CD4-positive, alpha-beta memory T cell (primary cell): ENCODE measurements around the gene SLC2A4RG. TPM values are rescaled to one million over a fixed set of nuclear protein-coding genes. Genes with fewer than 3 reads are reported as not detected.

Experiments used
- CTCF ChIA-PET: fragments of 350-600 bp; sonication (Branson Sonifier 250); formaldehyde crosslinking; loops from one replicate; lab custom pipeline; 2021; ENCODE audit warnings: inconsistent platforms; ENCODE audit not compliant: partially characterized antibody; lab: Charles Lee
- POLR2A ChIA-PET: fragments of 350-600 bp; sonication (Branson Sonifier 250); formaldehyde crosslinking; loops from one replicate; lab custom pipeline; 2021; ENCODE audit not compliant: partially characterized antibody; lab: Charles Lee
- DNase-seq, 5 donors: peaks; one replicate each; pipeline versions ENCODE4 v3.0.0 to v3.0.0-alpha.2; 2020 to 2022; ENCODE audit warnings: mixed read lengths in 1 of 5
- H3K27ac ChIP-seq: one replicate; pipeline ENCODE4 v1.7.0; 2013; ENCODE audit warnings: low read depth, low read length
- H3K27me3 ChIP-seq: 2 replicates; pipeline ENCODE4 v1.7.0; 2013; ENCODE audit warnings: mild to moderate bottlenecking, low read length, moderate library complexity; ENCODE audit not compliant: insufficient read depth
- H3K36me3 ChIP-seq: 2 replicates; pipeline ENCODE4 v1.7.0; 2013; ENCODE audit warnings: mild to moderate bottlenecking, low read length, moderate library complexity; ENCODE audit not compliant: insufficient read depth
- H3K4me1 ChIP-seq: 2 replicates; pipeline ENCODE4 v1.7.0; 2013; ENCODE audit warnings: mild to moderate bottlenecking, low read length, moderate library complexity; ENCODE audit not compliant: insufficient read depth
- H3K4me3 ChIP-seq, 2 donors: one replicate each; pipeline ENCODE4 v1.7.0; 2013; ENCODE audit warnings: low read length in 2 of 2, mild to moderate bottlenecking in 1 of 2
- H3K9me3 ChIP-seq, 2 donors: one replicate each; pipeline ENCODE4 v1.7.0; 2013; ENCODE audit warnings: low read length in 2 of 2, control low read depth in 1 of 2; ENCODE audit not compliant: control insufficient read depth in 1 of 2
- H3K27ac Mint-ChIP-seq, 7 donors: one replicate each; pipeline ENCODE4 v1.8.0; 2020 to 2021; ENCODE audit warnings: mixed read lengths in 7 of 7, mild to moderate bottlenecking in 6 of 7, inconsistent platforms in 3 of 7, moderate library complexity in 3 of 7
- H3K27me3 Mint-ChIP-seq, 2 donors: one replicate each; pipeline ENCODE4 v1.8.0; 2020 to 2021; ENCODE audit warnings: mixed read lengths in 2 of 2
- H3K36me3 Mint-ChIP-seq, 2 donors: one replicate each; pipeline ENCODE4 v1.8.0; 2020 to 2021; ENCODE audit warnings: mixed read lengths in 2 of 2, inconsistent platforms in 1 of 2, mild to moderate bottlenecking in 1 of 2
- H3K4me1 Mint-ChIP-seq, 4 donors: one replicate each; pipeline ENCODE4 v1.8.0; 2020 to 2021; ENCODE audit warnings: mixed read lengths in 4 of 4, mild to moderate bottlenecking in 1 of 4
- H3K4me3 Mint-ChIP-seq, 8 donors: one replicate each; pipeline ENCODE4 v1.8.0; 2020 to 2021; ENCODE audit warnings: mixed read lengths in 8 of 8, mild to moderate bottlenecking in 7 of 8, moderate library complexity in 6 of 8, inconsistent platforms in 3 of 8
- H3K9me3 Mint-ChIP-seq, 8 donors: one replicate each; pipeline ENCODE4 v1.8.0; 2020 to 2021; ENCODE audit warnings: mixed read lengths in 8 of 8, mild to moderate bottlenecking in 5 of 8, inconsistent platforms in 3 of 8, moderate library complexity in 1 of 8
- intact Hi-C: fragments of 100-400 bp; cut with micrococcal nuclease; formaldehyde crosslinking; loops from one replicate; pipeline ENCODE4 v1.15.1; 2023
- polyA plus RNA-seq, 2 donors: library from polyadenylated mRNA; unstranded; fragments of 300-500 nt; fragmentation: Illumina TruSeq; gene quantifications; one replicate each; pipeline ENCODE4 v1.2.3, GENCODE V29; 2021
- total RNA-seq, 2 experiments: library from RNA; stranded (reverse); gene quantifications; one replicate each; pipeline ENCODE4 v1.2.3, GENCODE V29; 2021

Gene SLC2A4RG
- total and polyA plus RNA-seq, 4 experiments from 2014 or later = 2.2 to 124 (median 64.5) TPM

DNA sequence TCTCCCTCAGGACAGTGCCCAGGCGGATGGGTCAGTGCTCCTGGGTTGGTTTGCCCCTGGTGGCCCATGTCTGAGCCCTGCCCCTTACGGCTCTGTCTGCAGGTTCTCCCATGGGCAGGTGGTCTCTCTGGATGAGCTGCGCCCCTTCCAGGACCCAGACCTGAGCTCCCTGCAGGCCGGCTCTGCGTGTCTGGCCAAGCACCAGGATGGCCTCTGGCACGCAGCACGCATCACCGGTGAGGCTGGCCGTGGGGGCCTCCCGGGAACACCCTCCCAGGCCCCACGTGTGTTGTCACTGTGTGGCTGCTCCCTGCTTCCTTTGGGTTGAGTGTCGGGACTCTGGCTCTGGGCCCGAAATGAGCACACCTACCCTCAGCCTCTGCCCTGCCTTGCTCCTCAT is 6.5 kb upstream of the SLC2A4RG start:
- Histone ChIP-seq H3K36me3 (peaks cover 22% of the 10 kb centered on the region), H3K27ac (no peak overlapping the region), H3K9me3 (no peaks in the 10 kb centered on the region), H3K4me3 (no peak overlapping the region), H3K4me1 (peaks cover 58% of the 10 kb centered on the region), H3K27me3 (no peaks in the 10 kb centered on the region)
- DNase-seq = no peak
- Mint-ChIP-seq H3K4me3 (no peak overlapping the region), H3K4me1 (peaks cover 26 to 35% (median 28%) of the 10 kb centered on the region in 4 donors), H3K27ac (peak overlapping the region in 1 of 7 donors; percentile 4), H3K27me3 (no peaks in the 10 kb centered on the region), H3K9me3 (peaks cover 0 to 3% (median 0%) of the 10 kb centered on the region in 8 donors), H3K36me3 (peaks cover 11 to 37% of the 10 kb centered on the region in 2 donors)
- ChIA-PET CTCF (no interaction called here), POLR2A (interaction anchor here (1.4 to 7.0 kb wide), 2 partner anchors 25 to 75 kb away, joined by 3 to 202 read pairs; partner anchors contain the start of genes ARFRP1, RTEL1 and ZGPAT)
- intact Hi-C loops = no loop called here

DNA sequence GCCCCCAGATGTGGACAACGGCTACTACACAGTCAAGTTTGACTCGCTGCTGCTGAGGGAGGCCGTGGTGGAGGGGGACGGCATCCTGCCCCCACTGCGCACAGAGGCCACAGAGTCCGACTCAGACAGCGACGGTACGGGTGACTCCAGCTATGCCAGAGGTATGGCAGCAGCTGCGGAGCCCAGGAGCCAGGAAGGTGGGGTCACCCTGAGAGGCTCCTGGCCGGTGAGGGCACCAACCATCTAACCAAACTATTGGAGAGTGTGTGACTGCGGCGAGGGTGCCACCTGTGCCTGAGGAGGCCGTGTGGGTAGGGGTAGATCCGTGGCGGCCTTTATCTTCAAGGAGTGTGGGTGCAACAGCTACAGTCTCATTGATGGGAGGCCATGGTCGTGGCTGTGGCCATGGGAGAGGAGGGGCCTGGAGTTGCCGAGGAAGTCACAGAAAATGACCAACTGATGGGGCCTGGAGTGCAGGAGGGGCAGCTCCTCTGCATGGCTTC is 5.9 kb upstream of the SLC2A4RG start:
- peaks cover 22% of the 10 kb centered on the region for H3K36me3 ChIP-seq
- H3K27ac ChIP-seq = no peak overlapping the region
- Mint-ChIP-seq H3K27me3 (no peaks in the 10 kb centered on the region), H3K9me3 (peaks cover 0 to 3% (median 0%) of the 10 kb centered on the region in 8 donors), H3K4me3 (peak overlapping the region in 1 of 8 donors; percentile 46), H3K27ac (peak overlapping the region in 2 of 7 donors; percentile 50 to 60), H3K36me3 (peaks cover 7 to 33% of the 10 kb centered on the region in 2 donors), H3K4me1 (peaks cover 21 to 30% (median 23%) of the 10 kb centered on the region in 4 donors)
- H3K27me3 ChIP-seq = no peaks in the 10 kb centered on the region
- intact Hi-C loops = no loop called here
- POLR2A ChIA-PET = interaction anchor here (1.0 to 7.0 kb wide), 3 partner anchors 26 to 76 kb away, joined by 3 to 202 read pairs (median 3); partner anchors contain the start of genes ARFRP1, RTEL1 and ZGPAT
- CTCF ChIA-PET = interaction anchor here (1.6 kb wide), 1 partner anchor 26 kb away, joined by 7 read pairs; the partner anchor contains the start of genes ARFRP1 and ZGPAT
- H3K4me1 ChIP-seq = peaks cover 58% of the 10 kb centered on the region
- no peaks in the 10 kb centered on the region for H3K9me3 ChIP-seq
- DNase-seq = no peak
- H3K4me3 ChIP-seq = no peak overlapping the region

DNA sequence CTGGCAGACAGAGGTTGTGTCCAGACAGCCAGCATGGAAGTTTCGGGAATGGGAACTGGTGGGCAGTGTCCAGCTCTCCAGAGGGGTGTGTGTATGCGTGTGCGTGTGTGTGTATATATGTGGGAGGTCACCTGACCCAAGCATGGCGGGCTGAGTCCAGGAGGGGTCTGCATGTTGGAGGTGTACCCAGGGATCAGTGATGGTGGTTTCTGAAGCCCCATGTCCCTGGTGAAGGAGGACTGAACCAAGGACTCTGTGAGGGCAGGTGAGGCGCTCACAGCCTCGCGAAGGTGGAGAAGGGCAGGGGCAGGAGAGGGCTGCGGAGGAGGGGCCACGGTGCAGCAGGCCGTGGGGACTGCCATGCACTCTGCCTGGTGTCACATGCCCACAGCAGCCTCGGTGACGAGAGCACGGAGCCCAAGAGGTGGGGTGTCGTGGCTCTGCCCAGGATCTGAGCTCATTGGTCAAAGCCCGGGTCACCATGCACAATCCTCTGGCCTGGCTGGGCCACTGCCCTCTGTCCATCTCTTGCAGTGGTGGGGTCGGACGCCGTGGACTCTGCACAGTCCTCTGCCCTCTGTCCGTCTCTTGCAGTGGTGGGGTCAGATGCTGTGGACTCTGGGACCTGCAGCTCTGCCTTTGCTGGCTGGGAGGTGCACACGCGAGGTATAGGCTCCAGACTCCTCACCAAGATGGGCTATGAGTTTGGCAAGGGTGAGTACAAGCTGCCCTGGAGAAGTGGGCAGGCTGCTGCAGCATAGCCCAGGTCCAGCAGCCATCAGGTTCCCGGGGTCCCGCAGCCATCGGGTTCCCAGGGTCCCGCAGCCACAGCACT is 5.2 kb upstream of the SLC2A4RG start:
- H3K27ac ChIP-seq = no peak overlapping the region
- no peaks in the 10 kb centered on the region for H3K27me3 ChIP-seq
- intact Hi-C loops = no loop called here
- ChIA-PET CTCF (interaction anchor here (1.6 kb wide), 1 partner anchor 26 kb away, joined by 7 read pairs; the partner anchor contains the start of genes ARFRP1 and ZGPAT), POLR2A (interaction anchor here (1.0 to 7.0 kb wide), 4 partner anchors 26 to 310 kb away, joined by 3 to 202 read pairs (median 3); partner anchors contain the start of genes ARFRP1, RTEL1 and ZGPAT)
- H3K27me3 Mint-ChIP-seq = no peaks in the 10 kb centered on the region
- H3K36me3 Mint-ChIP-seq = peaks cover 7 to 30% of the 10 kb centered on the region in 2 donors
- H3K4me1 Mint-ChIP-seq = peaks cover 19 to 28% (median 20%) of the 10 kb centered on the region in 4 donors
- no peaks in the 10 kb centered on the region for H3K9me3 ChIP-seq
- peaks cover 22% of the 10 kb centered on the region for H3K36me3 ChIP-seq
- peak overlapping the region in 3 of 7 donors; percentile 50 to 69 (median 60) for H3K27ac Mint-ChIP-seq
- peaks cover 54% of the 10 kb centered on the region for H3K4me1 ChIP-seq
- H3K9me3 Mint-ChIP-seq = peaks cover 0 to 3% (median 0%) of the 10 kb centered on the region in 8 donors
- no peak for DNase-seq
- H3K4me3 ChIP-seq = no peak overlapping the region
- H3K4me3 Mint-ChIP-seq = peak overlapping the region in 3 of 8 donors; percentile 12 to 54 (median 46)

DNA sequence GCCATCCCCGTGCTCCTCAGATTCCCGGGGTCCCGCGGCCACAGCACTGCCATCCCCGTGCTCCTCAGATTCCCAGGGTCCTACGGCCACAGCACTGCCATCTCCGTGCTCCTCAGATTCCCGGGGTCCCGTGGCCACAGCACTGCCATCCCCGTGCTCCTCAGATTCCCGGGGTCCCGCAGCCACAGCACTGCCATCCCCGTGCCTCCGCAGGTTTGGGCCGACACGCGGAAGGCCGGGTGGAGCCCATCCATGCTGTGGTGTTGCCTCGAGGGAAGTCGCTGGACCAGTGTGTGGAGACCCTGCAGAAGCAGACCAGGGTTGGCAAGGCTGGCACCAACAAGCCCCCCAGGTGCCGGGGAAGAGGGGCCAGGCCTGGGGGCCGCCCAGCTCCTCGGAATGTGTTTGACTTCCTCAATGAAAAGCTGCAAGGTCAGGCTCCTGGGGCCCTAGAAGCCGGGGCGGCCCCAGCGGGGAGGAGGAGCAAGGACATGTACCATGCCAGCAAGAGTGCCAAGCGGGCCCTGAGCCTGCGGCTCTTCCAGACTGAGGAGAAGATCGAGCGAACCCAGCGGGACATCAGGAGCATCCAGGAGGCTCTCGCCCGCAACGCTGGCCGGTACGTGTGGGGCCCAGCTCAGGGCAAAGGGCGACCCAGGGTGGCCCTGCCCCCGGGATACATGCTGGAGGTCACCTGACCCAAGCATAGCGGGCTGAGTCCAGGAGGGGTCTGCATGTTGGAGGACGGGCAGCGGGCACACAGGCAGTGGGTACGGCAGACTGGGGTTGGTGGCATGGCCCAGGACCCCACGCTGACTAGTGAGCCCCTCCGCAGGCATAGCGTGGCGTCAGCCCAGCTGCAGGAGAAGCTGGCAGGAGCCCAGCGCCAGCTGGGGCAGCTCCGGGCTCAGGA is 4.4 kb upstream of the SLC2A4RG start:
- Mint-ChIP-seq H3K27ac (peak overlapping the region in 3 of 7 donors; percentile 79 to 97 (median 81)), H3K9me3 (peaks cover 0 to 3% (median 0%) of the 10 kb centered on the region in 8 donors), H3K4me3 (peak overlapping the region in 6 of 8 donors; percentile 65 to 92 (median 90)), H3K4me1 (peaks cover 12 to 28% (median 16%) of the 10 kb centered on the region in 4 donors), H3K36me3 (peaks cover 7 to 29% of the 10 kb centered on the region in 2 donors), H3K27me3 (no peaks in the 10 kb centered on the region)
- no peaks in the 10 kb centered on the region for H3K27me3 ChIP-seq
- no peak for DNase-seq
- no peaks in the 10 kb centered on the region for H3K9me3 ChIP-seq
- intact Hi-C loops = loop anchor here (5.0 kb wide), 1 partner anchor 222 kb away; the partner anchor contains the start of gene UCKL1
- ChIA-PET CTCF (interaction anchor here (1.2 to 2.4 kb wide), 6 partner anchors 16 to 198 kb away, joined by 3 to 26 read pairs (median 8); partner anchors contain the start of genes ARFRP1, PTK6 and ZGPAT), POLR2A (interaction anchor here (0.6 to 7.0 kb wide), 22 partner anchors 11 to 344 kb away, joined by 3 to 202 read pairs (median 10); partner anchors contain the start of genes ARFRP1, FNDC11, GMEB2 and OPRL1)
- peaks cover 22% of the 10 kb centered on the region for H3K36me3 ChIP-seq
- H3K4me1 ChIP-seq = peaks cover 45% of the 10 kb centered on the region
- H3K4me3 ChIP-seq = peak overlapping the region in 1 of 2 donors; percentile 92
- no peak overlapping the region for H3K27ac ChIP-seq

DNA sequence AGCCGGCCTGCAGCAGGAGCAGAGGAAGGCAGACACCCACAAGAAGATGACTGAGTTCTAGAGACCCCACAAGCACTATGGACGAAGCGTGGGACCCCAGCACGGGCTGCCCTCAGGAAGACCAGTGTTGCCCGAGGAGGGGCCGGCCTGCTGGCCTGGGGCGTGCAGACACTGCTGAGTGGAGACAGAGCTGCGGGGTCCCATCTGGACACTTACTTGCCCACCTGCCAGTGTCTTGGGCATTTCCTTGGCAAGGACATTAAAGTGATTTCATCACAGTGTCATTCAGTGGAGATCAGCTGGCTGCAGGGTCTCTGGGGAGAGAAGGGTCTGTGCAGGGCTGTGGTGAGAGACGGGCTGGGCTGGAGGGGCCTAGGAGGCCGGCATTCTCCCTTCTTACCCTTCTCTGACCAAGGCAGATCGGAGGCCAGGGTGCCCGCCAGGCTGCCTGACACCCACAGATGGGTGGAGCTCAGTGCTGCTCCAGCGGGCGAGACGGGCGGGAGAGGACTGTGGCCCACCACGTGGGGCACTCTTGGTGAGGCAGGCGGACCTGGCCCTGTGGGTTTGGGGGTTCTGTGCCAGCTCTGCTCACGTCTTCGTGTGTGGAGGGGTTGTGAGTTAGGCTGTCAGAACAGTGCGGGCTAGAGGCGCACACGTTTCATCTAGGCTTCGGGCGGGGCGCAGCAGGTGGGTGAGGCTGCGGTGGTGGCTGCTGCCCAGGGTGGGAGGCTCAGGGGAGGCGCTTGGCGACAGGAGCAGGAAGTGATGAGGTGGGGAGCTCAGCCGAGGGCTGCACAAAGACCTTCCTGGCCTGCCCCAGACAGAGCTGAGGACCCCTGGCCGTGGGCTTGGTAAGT is 3.5 kb upstream of the SLC2A4RG start, which contains the start of gene LIME1:
Gene LIME1 (plus strand): TSS at position 806 of the 860 bp plus-strand sequence. CDS start 886 bp downstream, outside the sequence.
- peak within 1 kb of the TSS; percentile 91 to 92 for H3K4me3 ChIP-seq
- Mint-ChIP-seq H3K27me3 (no peaks in the 10 kb centered on the region), H3K9me3 (peaks cover 0 to 3% (median 0%) of the 10 kb centered on the region in 8 donors), H3K4me3 (peak within 1 kb of the TSS; percentile 89 to 95 (median 91)), H3K4me1 (peaks cover 10 to 28% (median 15%) of the 10 kb centered on the region in 4 donors), H3K27ac (peak within 1 kb of the TSS; percentile 90 to 97 (median 94)), H3K36me3 (peaks cover 7 to 29% of the 10 kb centered on the region in 2 donors)
- ChIA-PET POLR2A (interaction anchor here (0.6 to 7.0 kb wide), 37 partner anchors 8 to 343 kb away, joined by 3 to 202 read pairs (median 7); partner anchors contain the start of genes ARFRP1, FNDC11, GMEB2 and OPRL1), CTCF (interaction anchor here (0.8 to 2.4 kb wide), 16 partner anchors 8 to 244 kb away, joined by 3 to 26 read pairs (median 4); partner anchors contain the start of genes ARFRP1, PTK6, SAMD10 and ZGPAT)
- peaks cover 42% of the 10 kb centered on the region for H3K4me1 ChIP-seq
- no peaks in the 10 kb centered on the region for H3K9me3 ChIP-seq
- H3K36me3 ChIP-seq = peaks cover 22% of the 10 kb centered on the region
- peak; percentile 85 to 91 (median 87) for DNase-seq
- intact Hi-C loops = loop anchor here (1.0 to 5.0 kb wide), 6 partner anchors 8 to 221 kb away; partner anchors contain the start of genes ARFRP1, STMN3 and UCKL1
- H3K27me3 ChIP-seq = no peaks in the 10 kb centered on the region
- peak within 1 kb of the TSS; percentile 69 for H3K27ac ChIP-seq
